Measurements from ENCODE around the gene ERC2.

Gene ERC2

DNA sequence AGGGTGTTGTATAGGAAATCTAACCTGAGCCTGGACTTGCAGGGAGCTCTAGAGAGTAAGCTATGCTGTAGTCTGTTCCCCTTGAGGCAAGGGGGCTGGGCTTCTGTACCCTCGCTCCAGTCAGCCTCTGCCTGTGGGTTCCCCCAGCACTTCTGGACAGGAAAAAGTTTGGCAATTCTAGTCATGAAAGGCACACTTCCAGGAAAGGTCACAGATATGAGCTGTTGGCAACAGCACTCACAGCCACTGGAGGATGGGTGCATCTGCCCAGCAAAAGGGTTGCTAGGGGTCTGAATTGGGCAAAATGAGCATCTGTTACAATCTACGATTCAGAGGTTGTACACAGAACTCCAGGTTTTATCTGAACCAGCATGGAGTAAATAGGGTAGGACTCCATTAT, 281.2 kb downstream of the ERC2 start:
- no peak for DNase-seq (ENCODE audit: low read depth)

DNA sequence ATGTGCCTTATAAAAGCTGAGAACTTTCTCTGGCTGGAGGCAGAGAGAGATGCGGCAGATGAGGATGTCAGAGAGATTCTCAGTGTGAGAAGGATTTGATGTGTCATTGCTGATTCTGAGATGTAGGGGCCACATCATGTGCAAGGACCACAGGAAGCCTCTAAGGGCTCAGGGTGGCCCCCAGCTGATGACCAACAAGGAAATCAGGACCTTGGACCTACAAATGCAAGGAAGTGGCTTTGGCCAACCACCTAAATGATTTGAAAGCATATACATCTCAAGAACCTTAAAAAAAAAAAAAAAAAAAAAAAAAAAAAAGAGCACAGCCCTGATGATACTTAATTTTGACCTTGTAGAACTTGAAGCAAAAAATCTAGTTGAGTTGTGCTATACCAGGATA, 282.4 kb downstream of the ERC2 start:
- no peak for DNase-seq (ENCODE audit: low read depth)

DNA sequence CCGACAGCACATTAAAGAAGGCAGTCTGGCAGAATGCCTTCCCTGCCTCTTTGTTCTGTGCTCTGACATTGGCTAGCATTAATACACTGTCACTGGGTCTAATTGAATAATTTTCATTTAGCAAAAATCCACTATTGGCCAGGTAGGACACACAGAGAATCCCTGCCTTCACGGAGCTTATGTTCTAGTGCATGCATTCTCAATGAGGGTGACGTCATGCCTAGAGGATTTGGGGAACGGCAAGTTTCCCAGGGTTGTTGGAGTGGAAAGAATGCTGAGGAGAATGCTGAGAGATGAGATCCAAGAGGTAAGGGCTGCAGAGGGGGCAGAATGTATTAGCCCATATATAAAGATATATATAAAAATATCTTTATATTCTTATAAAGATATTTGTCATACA, 284.7 kb downstream of the ERC2 start:
- no peak for DNase-seq (ENCODE audit: low read depth)

DNA sequence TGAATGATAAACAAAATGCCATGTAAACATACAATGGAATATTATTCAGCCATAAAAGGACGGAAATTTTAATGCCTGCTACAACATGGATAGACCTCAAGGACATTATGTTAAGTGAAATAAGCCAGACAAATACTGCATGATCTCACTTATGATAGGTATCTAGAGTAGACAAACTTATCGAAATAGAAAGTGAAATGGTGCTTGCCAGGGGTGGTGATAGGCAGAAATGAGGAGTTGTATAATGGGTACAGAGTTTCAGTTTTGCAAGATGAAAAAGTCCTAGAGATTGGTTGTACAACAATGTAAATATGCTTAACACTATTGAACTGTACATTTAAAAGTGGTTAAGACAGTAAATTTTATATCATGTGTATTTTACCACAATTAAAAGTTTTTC, 287.8 kb downstream of the ERC2 start:
- DNase-seq (ENCODE audit: low read depth), result no peak

DNA sequence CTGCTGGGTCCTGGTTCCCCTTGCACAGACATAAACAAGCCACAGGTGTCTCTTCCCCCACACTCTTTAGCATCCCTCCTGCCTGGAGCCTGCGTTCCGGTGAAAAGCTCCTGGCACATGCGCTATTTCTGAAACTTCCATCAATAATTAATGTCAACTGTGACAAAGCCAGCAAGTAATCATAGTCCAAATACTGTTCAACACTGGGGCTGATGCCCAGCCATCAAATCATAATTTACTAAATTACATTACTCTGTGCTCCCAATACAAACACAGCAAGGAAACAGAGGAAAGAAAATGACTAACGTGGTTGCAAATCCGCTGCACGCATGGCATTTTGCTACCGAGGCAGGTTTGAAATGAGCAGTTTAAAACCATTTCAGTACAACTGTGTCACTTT, 294.7 kb downstream of the ERC2 start:
- DNase-seq (ENCODE audit: low read depth), result no peak

DNA sequence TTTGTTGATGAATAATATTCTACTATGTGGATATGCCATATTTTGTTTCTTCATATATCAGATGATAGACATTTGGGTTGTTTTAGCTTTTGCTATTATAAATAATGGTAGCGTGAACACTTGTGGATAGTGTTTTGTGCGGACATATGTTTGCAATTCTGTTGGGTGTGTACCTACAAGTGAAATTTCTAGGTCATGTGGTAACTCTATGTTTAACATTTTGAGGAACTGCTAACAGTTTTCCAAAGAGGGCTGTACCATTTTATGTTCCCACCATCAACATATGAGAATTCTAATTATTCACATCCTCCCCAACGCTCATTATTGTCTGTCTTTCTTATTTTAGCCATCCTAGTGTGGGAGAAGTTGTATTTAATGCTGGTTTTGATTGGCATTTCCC, 303.8 kb downstream of the ERC2 start:
- no peak for DNase-seq (ENCODE audit: low read depth)

DNA sequence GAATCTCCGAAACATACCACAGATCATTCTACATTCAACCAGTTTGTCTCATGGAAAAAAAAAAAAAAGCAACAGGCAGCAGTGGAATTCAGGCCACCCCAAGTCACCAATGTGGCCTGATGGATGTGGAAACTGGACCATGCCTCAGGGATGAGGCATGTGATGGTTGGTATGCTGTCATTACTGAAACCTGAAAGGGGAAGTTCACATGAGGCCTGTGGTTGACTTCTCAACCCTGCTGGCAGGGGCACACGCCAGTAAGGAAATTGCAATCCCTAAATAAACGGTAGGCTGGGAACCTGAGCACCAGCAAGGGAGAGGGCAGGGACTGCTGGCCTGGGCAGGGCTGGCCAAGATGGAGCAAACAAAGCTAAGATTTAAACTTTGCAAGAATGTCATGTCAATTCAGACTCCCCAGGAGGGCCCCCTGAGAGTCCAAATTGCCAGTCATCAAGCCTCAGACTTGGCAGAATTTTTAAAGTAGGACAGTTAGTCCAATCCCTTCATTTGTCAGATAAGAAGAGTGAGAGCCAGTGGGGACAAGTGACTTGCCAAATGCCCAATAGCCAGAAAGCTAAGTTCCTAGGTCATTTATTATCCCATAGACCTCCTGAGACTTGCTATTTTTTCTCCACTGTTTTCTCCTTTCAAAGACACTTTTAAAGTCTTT, 310.4 kb downstream of the ERC2 start:
- DNase-seq (ENCODE audit: low read depth), result no peak

DNA sequence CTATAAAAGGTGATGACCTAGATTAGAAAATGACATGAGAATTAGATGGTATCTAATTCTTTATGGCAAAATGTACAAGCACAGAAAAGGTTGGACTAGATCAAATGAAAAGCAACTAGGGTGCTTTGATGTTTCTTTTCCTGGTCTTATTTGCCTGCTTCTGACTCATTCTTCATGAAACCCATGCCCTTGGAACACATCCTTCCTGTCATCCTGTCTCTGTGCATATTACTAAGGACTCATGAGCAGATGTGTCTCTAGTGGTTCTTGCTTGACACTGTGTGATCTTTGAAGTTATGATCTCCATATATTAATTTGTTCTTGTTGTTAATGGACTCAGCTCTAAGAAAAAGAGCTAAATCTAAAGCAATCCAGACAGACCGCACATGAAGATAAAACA, 314.0 kb downstream of the ERC2 start:
- DNase-seq (ENCODE audit: low read depth), result no peak

DNA sequence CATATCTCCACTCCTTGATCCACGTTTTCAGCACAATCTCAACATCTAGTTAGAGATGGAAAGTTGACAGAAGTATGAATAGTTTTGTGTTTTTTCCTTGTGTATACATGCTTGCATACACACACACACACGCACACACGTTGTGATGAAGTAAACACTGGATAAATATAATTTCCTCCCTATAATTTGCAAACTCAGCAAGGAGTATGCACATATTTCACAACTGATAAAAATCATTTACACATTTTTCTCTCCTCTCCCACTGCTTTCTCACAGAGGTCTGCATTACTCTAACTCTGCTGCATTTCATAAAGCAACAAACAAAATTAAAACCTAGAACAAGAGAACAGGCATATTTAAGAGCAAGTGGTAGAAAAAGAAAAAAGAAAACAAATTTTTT, 320.9 kb downstream of the ERC2 start:
- DNase-seq (ENCODE audit: low read depth), result no peak

DNA sequence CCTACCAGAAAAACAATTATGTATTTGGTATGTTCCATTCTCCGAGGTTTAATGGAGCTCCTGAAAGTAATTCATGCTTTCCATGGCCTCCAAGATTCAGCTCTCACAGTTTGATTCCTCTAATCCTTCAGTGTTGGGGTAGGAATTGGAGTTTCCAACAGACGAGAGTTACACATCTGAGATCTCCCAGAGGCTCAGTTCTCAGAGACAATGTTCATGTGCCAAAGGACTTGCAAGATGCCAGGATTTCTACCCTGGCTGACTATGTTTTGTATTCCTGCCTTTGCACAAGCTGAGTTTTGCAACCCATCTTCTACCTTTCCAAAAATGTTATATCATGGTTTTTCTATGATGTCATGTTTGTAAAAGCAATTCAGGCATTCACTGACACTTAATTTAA, 322.9 kb downstream of the ERC2 start:
- no peak for DNase-seq (ENCODE audit: low read depth)

DNA sequence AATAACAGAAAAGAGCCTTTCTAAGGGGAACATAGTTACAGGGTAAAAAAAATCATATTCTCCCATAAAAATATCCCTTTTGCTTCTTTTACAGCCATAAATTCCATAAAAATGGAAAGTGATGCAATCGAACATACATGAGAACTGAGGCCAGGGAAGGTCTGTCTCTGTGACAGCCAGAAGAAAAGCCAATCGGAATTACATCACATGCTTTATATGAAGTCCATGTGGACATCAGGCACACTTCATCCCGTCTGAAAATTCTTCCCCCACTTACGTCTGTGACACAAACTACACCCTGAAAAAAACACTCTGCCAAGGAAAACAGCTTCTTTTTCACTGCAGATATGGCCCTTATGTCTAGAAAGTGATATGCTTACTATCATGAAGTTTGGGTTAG, 323.5 kb downstream of the ERC2 start:
- DNase-seq (ENCODE audit: low read depth), result no peak

DNA sequence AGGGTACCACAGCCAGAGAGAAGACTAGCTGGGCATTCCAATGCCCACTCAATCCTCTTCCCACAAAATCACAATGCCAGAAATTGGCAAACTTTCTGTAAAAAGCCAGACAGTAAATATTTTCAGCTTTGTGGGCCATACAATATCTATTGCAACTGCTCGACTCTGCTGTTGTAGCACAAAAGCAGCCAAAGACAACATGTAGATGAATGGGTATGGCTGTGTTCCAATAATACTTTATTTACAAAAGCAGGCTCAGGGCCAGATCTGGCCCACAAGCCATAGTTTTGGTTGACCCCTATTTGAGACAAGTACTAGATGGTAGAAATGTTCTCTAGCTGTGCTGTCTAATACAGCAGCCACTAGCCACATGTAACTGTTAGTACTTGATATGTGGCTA, 330.9 kb downstream of the ERC2 start:
- DNase-seq (ENCODE audit: low read depth), result no peak

DNA sequence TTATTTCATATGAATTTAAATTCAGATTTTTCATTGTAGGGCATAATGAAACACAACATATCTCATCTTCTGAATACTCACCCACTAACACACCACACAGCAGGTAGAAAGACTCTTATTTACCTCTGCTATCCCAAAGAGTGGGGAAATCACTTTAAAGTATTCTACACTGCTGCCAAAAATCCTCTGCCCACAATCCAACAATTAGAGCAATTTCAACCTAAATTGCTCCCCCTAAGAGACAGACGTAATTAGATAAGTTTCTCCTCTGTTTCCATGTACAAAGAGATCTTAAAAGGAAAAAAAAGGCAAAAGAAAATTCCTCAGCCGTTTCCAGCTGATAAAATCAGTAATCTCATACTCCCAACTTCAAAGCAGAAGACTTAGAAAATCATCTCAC, 331.8 kb downstream of the ERC2 start:
- DNase-seq (ENCODE audit: low read depth), result no peak

DNA sequence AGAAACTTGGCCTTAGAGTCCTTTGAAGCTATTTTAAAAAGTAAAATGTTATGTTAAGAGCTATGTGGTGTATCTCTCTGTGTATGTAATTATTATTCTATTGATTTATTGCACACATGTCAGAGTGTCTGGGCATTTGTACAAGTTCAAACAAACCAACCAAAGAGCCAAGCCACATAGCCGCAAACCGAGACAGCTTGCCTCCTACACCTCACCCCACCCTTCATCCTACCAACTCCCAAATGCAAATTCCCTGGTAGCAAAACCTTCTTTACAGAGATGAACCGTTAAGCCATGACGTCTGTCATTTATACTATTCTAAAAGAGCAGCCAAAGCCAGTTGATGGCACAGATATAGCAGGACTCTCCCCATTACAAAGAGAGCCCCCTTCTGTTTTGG, 332.3 kb downstream of the ERC2 start:
- DNase-seq (ENCODE audit: low read depth), result no peak

DNA sequence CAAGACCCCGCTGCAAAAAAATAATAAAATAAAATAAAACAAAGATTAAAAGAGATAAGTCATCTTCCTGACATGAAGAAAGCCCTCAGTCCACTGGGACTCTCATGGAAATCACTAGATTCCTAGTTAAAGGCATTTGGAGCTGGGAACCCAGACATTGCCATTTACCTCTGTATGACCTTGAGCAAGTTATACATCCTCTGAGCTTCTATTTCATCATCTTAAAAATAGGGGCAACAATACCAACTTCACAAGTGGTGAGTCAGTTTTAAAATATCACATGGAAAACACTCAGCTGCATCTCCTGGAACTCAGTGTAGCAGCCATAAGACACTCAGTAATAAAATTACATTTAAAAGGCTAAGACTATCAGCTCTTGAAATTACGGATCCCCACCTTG, 334.8 kb downstream of the ERC2 start:
- no peak for DNase-seq (ENCODE audit: low read depth)

DNA sequence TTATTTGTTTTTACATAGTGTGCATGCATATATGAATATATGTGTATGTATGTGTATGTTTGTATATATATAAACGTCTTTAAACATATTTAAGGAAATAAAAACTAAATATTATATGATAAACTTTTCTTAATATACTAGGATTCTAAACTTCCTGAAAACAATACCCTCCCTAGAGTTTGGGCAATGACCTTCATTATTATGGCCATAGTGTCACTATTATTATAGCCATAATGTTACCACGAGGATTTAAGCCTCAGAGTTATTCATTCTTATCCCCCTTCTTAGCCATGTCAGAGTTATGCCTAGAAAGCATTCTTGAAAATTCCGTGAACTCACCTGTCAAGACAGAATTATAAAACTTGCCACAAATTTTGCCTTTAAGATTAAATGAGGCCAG, 335.5 kb downstream of the ERC2 start:
- DNase-seq (ENCODE audit: low read depth), result no peak

DNA sequence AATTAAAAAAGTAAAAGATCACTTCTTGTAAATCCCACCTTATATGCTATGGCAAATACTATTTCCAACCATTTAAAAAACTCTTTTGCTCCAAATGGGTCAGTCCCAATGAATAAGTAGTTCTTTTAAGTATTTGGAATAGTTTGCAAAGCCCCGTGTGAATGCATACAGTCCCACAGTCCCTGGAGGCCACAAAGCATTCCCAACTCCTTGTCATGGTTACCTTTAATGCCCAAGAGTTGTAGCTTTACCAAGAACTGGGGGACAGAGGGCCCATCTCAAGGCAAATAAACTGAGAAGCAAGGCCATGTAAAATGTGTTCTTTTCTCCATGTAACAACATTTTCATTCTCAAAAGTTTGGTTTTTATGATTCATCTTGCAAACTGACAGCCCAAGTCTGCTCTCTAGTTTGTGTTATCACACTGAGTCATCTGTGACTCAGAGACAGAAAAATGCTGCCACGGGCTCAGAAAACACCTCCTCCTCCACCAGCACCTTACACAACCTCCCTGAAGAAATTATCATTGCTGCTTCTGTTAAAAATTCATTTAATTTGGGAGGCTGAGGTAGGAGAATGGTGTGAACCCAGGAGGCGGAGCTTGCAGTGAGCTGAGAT, 336.2 kb downstream of the ERC2 start:
- DNase-seq (ENCODE audit: low read depth), result no peak

DNA sequence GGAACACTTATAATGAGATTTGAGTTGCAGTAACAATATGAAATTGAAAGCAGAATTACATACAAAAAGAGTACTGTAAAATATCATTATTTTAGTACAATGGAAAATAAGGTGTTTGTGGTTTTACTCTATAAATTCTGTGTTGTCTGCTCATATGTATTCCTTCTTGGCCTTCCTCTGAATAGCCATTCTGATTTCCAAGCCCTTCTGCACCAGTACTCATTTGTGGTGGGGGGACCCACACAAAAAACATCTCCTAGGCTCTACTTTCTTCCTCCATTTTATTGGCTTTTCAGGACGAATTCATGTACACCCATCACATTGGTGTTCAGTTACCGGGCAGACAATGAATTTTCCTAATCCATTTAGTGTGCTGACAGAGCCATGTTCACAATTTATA, 338.2 kb downstream of the ERC2 start:
- DNase-seq (ENCODE audit: low read depth), result no peak

DNA sequence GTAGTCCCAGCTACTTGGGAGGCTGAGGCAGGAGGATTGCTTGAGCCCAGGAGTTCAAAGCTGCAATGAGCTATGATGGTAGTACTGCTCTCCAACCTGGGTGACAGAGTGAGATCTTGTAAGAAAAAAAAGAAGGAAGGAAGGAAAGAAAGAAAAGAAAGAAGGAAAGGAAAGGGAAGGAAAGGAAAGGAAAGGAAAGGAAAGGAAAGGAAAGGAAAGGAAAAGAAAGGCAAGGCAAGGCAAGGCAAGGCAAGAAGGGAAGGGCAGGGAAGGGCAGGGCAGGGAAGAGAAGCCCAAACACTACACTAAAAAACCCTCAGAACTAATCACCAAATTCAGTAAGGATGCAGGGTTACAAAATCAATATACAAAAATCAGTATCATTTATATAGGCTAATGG, 341.6 kb downstream of the ERC2 start:
- DNase-seq (ENCODE audit: low read depth), result no peak

DNA sequence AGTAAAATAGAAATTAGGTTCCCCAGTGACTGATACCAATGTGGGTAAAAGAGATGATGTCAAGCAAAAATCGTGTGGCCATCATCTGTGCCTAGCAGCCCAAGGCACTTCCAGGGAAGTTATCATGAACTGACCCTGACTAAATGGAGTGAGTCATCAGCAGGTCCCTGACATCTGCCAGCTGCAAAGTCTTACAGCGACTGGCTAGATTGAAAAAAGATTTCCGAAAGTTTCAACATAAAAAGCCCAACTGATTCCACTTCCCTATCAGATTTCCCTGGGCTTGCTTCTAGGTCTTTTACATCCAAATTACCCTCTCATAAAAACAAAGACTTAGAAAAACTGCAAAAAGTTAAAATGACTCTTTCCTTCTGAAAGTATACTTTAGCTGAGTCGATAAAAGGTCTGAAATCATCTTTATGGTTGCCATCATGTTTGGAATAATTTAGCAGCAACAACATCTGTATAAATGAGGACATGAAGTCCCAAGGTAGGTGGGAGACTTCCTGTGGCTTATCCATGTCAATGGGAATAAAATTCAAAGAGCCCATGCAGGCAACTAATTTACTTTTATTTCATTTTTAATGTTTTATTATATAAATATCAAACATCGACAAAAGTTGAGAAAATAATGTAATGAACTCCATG, 342.8 kb downstream of the ERC2 start:
- no peak for DNase-seq (ENCODE audit: low read depth)

DNA sequence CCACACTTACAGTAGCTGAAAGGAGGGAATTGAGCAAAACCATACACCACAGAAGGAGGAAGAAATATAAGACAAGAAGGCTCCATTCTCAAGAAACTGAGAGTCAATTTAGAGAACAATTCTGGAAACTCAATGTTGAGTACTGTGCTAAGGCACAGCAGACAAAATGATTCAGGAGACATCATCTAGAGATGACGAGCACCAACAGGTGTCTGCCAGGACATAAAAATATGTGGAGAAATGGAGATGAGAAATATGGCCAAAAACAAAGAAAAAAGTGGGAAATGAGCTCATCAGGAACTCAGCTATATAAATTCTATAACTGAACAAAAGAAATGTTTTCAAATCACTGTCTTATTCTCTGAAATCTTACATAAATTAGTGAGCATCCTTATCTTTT, 343.7 kb downstream of the ERC2 start:
- DNase-seq (ENCODE audit: low read depth), result no peak

DNA sequence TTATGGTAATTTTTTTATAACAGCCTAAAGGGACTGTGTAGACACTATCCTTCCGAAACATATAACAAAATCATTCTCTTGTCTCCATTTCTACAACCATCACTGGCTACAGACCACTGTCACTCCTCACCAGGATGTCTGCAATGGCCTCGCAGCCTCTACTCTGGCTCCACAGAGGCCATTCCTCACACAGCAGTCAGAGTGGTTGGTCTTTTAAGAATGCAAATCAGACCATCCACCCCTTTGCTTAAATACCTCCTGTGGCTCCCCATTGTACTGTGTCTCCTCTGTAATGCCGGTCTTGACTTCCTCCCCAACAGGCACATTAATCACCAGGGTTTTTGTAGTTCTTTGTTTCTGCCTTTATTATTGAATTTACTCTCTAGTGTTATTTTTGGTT, 344.8 kb downstream of the ERC2 start:
- no peak for DNase-seq (ENCODE audit: low read depth)

DNA sequence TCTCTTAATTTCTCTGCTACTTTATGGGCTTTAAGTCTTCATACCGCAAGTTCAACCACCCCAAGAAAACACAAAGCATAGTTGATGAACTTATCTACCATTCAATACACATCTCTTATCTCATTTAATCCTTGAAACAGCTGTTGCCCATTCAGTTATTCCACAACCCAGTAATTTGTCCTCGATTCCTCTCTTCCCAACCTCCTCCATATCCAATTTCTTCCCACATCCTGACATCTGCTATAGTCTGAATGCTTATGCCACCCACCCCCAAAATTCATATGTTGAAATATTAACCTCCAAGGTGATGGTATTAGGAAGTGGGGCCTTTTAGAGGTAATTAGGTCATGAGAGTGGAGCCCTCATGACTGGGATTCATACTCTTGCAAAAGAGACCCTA, 345.4 kb downstream of the ERC2 start:
- no peak for DNase-seq (ENCODE audit: low read depth)

DNA sequence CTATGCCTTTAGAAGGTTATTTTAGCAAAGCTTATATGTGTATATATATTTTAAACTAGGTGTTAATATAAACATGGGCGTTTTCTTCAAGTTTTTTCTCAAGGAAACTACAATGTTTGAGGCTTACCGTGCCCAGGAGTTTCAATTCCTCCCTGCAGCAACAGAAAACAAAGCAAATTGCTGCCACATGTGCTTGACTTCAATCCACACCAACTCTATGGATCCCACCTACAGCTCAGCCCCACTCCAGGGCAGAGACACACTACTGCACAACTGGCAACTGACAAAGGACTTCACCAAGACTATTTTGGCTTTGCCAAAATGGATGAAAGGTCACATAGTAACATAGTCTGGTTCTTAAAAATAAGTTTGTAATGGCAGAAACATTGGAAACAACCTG, 346.6 kb downstream of the ERC2 start:
- DNase-seq (ENCODE audit: low read depth), result no peak

Data from T-helper 22 cell (primary cell).